Cerebellar nuclear complex (tissue), 1 donor: ENCODE data around the gene CPEB1.
"Not testable (repeated sequence)": the region's sequence is repeated elsewhere in the genome, so short reads cannot be mapped to it uniquely, and the experiment has no call there.

Experiments used
- DNase-seq, 2 experiments: peaks; one replicate each; lab custom pipeline; 2025; lab: John Stamatoyannopoulos, UW

Gene CPEB1

DNA sequence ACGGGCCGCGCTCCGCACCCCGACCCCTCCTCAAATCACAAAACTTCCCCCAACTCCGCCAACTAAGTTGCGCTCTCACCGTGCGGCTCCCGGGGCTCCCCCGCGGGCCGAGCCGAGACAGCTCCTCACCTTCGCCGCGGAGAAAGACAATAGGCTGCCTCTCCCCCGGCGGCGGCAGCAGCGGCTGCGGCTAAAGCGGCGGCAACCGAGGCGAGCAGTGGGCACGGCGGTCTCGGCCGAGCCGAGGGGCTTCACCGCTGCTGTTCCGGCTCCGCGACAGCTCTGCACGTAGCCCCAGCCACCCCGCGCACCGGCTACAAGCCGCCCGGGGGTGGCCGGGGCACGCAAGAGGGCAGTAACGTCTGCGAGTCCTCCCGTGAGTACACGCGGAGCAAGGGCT is 133.6 kb downstream of the CPEB1 start:
- DNase-seq: not testable (repeated sequence)

- not testable (repeated sequence) for DNase-seq
Observed at GRCh38 chr15:82507693-82508092, 139.5 kb downstream of the CPEB1 start.

GRCh38 chr15:82507087-82507486 is 140.1 kb downstream of the CPEB1 start:
- DNase-seq: not testable (repeated sequence)

DNA sequence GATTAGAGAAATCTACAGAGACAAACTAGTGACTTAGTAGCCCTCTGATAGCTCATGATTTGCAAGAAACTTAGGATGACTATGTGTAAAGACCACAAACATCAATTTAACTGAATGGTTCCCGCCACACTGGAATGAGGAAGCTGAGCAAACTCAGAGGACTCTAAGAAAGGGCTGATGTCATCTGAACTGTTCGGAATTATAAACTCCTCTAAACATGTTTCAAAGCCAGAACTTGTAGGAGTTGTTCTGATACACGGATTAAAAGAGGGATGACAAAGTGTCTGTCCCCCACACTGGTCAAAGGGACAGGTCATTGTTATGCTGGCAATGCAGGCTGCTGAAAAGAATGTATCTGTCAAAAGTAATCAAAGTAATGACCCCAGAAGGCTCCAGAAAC is 141.3 kb downstream of the CPEB1 start:
- DNase-seq: not testable (repeated sequence)

GRCh38 chr15:82504074-82504473 is 143.1 kb downstream of the CPEB1 start:
- DNase-seq: not testable (repeated sequence)

DNA sequence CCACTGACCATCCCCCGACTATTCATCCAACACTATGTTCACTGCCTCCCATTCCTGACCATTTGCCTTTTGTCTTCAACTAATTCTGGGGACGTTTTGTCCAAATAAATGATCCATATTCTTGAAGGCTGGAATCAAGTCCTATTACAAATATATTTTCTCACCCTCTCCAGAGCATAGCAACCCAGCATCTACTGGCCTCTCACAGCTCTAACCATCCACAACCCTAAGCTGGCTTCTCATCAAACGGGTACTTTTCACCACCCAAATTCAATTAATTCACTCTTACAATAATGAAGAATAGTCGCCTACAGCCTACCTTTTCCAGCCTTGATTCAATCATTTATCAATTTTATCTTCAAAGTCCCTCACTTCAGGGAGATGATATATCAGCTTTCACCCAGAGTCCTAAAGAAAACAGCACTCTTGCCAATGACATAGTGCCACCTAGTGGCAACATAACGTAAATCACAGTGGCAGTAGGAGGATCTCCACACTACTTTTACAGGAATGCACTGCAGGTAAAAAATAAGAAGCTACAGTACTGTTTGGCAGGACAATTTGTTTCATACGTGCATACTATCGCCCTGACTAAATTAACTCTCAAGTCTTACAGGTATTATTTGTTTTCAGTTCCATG is 144.3 kb downstream of the CPEB1 start:
- DNase-seq: not testable (repeated sequence)

DNA sequence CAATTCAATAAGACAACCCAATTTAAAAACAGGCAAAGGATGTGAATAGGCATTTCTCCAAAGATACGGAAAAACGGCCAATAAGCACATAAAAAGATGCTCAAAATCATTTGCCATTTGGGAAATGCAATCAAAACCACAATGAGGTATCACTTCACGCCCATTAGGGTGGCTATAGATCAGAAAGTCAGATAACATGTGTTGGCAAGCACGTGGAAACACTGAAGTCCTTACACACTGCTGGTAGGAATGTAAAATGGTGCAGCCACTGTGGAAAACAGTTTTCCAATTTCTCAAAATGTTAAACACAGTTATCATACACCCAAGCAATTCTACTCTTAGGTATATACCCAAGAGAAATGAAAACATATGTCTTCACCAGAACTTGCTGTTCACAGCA is 146.4 kb downstream of the CPEB1 start:
- not testable (repeated sequence) for DNase-seq

GRCh38 chr15:82497978-82498377 is 149.2 kb downstream of the CPEB1 start:
- not testable (repeated sequence) for DNase-seq
